Activated CD8-positive, alpha-beta T cell treated with anti-CD3 and anti-CD28 coated beads for 36 hours (primary cell): ENCODE results near the gene HLA-DOB. TPM values are rescaled to one million over a fixed set of nuclear protein-coding genes. Genes with fewer than 3 reads are reported as not detected.
A peak's percentile ranks its signal among the peaks of the same experiment; 100 is the strongest.

Source experiments
- ATAC-seq: fragments of 200-7000 bp; cut with Tn5 transposase; one replicate; pipeline ENCODE4 v1.10.0; 2021; ENCODE audit warnings: mild to moderate bottlenecking, moderate library complexity
- CTCF ChIA-PET: fragments of 350-600 bp; sonication (Branson Sonifier 250); formaldehyde crosslinking; loops from one replicate; lab custom pipeline; 2021; ENCODE audit warnings: antibody characterized with exemption; lab: Charles Lee
- POLR2A ChIA-PET: fragments of 350-600 bp; sonication (Branson Sonifier 250); formaldehyde crosslinking; loops from one replicate; lab custom pipeline; 2021; ENCODE audit warnings: antibody characterized with exemption; lab: Charles Lee
- DNase-seq: peaks from one replicate; pipeline ENCODE4 v3.0.0-alpha.2; 2020
- H3K27ac Mint-ChIP-seq: one replicate; pipeline ENCODE4 v1.8.0; 2021; ENCODE audit warnings: mild to moderate bottlenecking, mixed read lengths
- H3K27me3 Mint-ChIP-seq: one replicate; pipeline ENCODE4 v1.8.0; 2021; ENCODE audit warnings: mixed read lengths
- H3K36me3 Mint-ChIP-seq: one replicate; pipeline ENCODE4 v1.8.0; 2021; ENCODE audit warnings: low read depth, mixed read lengths
- H3K4me1 Mint-ChIP-seq: one replicate; pipeline ENCODE4 v1.8.0; 2021; ENCODE audit warnings: low read depth, mixed read lengths
- H3K4me3 Mint-ChIP-seq: one replicate; pipeline ENCODE4 v1.8.0; 2021; ENCODE audit warnings: mild to moderate bottlenecking, moderate library complexity, mixed read lengths
- H3K9me3 Mint-ChIP-seq: one replicate; pipeline ENCODE4 v1.8.0; 2021; ENCODE audit warnings: mixed read lengths
- intact Hi-C: fragments of 100-400 bp; cut with micrococcal nuclease; formaldehyde crosslinking; loops from one replicate; pipeline ENCODE4 v1.10.0; 2022
- total RNA-seq, 2 experiments: library from RNA; stranded (reverse); gene quantifications; one replicate each; pipeline ENCODE4 v1.2.3, GENCODE V29; 2021
- TF ChIP-seq, protein P1 (sequence below): fragments of 200-600 bp; IDR thresholded peaks from one replicate; pipeline ENCODE4 v1.8.0; 2022; ENCODE audit warnings: antibody characterized with exemption, mild to moderate bottlenecking

Gene HLA-DOB
- 10 to 100 TPM; 10.2 to 11.6 TPM for total RNA-seq

DNA sequence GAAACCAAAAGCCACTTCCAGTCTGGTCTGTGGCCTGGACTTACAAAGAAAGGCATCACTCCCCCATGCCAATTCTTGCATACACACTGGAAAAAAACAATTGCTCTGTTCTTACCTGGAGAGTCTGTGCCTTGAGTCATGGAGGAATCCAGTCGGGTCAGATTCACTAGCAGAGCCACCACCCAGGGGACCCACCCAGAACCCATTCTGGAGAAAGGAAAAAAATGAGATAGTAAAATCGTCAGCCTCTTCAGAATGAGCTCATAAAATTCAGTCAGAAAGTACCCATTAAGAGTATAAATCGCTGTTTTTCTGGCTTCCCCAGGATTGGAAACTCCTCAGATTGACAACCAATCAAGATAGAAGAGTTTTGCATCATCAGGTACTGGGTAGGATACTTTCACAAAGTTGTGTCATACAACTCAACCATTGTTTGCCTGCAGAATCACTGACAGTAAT, at the start of gene HLA-DOB:
Gene HLA-DOB, minus strand, starts transcription at position 257 of the 459 bp plus-strand sequence. Its CDS starts 51 bp downstream, at position 206.
- Mint-ChIP-seq H3K4me3 (no peak within 1 kb of the TSS), H3K4me1 (peaks cover 14% of the 10 kb centered on the region), H3K27me3 (no peaks in the 10 kb centered on the region), H3K36me3 (peaks cover 33% of the 10 kb centered on the region), H3K9me3 (no peaks in the 10 kb centered on the region), H3K27ac (no peak within 1 kb of the TSS)
- TF ChIP-seq, protein P1, sequence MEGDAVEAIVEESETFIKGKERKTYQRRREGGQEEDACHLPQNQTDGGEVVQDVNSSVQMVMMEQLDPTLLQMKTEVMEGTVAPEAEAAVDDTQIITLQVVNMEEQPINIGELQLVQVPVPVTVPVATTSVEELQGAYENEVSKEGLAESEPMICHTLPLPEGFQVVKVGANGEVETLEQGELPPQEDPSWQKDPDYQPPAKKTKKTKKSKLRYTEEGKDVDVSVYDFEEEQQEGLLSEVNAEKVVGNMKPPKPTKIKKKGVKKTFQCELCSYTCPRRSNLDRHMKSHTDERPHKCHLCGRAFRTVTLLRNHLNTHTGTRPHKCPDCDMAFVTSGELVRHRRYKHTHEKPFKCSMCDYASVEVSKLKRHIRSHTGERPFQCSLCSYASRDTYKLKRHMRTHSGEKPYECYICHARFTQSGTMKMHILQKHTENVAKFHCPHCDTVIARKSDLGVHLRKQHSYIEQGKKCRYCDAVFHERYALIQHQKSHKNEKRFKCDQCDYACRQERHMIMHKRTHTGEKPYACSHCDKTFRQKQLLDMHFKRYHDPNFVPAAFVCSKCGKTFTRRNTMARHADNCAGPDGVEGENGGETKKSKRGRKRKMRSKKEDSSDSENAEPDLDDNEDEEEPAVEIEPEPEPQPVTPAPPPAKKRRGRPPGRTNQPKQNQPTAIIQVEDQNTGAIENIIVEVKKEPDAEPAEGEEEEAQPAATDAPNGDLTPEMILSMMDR, result no peak
- POLR2A ChIA-PET, result no interaction called here
- CTCF ChIA-PET, result no interaction called here
- intact Hi-C loops, result no loop called here
- no peak for DNase-seq
- peak; percentile 74 for ATAC-seq

DNA sequence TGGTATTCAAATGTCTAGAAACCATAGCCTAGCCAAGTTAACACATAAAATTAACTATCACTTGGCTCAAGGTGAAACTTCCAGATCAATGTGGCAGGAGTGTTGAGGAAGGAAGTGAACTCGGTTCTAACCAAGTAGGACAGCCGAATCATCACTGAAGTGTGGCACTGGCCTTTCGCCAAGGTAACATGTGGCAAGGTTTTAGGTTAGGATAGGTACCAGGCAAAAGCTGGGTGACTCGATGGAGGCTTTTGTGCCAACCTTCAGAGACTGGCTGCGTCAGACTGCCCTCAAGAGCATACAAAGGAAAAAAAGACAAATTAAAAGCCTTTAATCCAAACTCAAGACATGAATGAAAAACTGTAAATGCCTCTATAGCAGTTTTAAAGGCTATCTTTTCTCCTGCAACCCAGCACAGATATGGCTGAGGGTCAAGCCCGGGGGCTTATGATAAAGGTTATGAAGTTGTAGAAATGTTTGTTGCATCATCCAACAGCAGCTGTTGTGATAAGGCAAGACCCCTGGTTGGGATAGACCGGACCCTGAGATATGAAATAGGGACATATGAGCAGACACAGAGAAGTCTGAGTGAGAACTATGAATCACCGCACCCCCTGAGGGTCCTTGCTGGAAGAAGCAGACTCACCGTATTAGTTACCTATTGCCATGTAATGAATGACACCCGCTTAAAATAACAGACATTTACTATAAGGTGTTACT, 49.1 kb upstream of the HLA-DOB start:
- Mint-ChIP-seq H3K27ac (peak overlapping the region; percentile 84), H3K36me3 (peaks cover 8% of the 10 kb centered on the region), H3K27me3 (no peaks in the 10 kb centered on the region), H3K9me3 (no peaks in the 10 kb centered on the region), H3K4me3 (no peak overlapping the region), H3K4me1 (peaks cover 36% of the 10 kb centered on the region)
- ATAC-seq (no peak), DNase-seq (no peak)
- TF ChIP-seq, protein P1, result no peak
- intact Hi-C loops, result loop anchor here (2.0 to 5.0 kb wide), 2 partner anchors 13 to 39 kb away; partner anchors contain the start of gene TAP1
- ChIA-PET CTCF (interaction anchor here (0.8 to 4.1 kb wide), 5 partner anchors 8 to 88 kb away, joined by 3 to 45 read pairs (median 23); partner anchors contain the start of genes HLA-DMA, PSMB8, PSMB9 and TAP1), POLR2A (interaction anchor here (1.6 to 5.9 kb wide), 5 partner anchors 8 to 27 kb away, joined by 5 to 79 read pairs (median 18); partner anchors contain the start of genes PSMB8, PSMB9, TAP1 and TAP2)

DNA sequence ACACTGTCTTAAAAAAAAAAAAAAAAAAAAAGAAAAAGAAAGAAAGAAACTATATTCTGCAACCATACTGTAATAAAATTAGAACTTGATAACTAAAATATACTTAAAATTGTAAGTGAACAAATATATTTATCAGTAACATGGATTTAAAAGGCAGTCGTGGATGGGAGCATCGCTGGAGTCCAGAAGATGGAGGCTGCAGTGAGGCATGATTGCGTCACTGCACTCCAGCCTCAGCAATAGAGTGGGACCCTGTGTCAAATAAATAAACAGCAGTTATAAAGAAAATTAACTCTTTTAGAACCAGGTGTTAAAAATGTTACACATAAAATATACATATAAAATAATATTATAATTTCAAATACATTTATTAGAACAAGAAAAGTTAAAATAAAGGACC, 45.9 kb upstream of the HLA-DOB start:
- ChIA-PET CTCF (interaction anchor here (3.8 to 12.3 kb wide), 2 partner anchors 8 to 21 kb away, joined by 23 to 400 read pairs; partner anchors contain the start of genes PSMB8, PSMB9, TAP1 and TAP2), POLR2A (interaction anchor here (1.4 to 3.9 kb wide), 3 partner anchors 8 to 24 kb away, joined by 4 to 18 read pairs (median 13); partner anchors contain the start of genes PSMB8, PSMB9, TAP1 and TAP2)
- intact Hi-C loops, result no loop called here
- ATAC-seq, result no peak
- no peaks in the 10 kb centered on the region for H3K27me3 Mint-ChIP-seq
- H3K36me3 Mint-ChIP-seq, result peaks cover 34% of the 10 kb centered on the region
- TF ChIP-seq, protein P1, result no peak
- H3K9me3 Mint-ChIP-seq, result no peaks in the 10 kb centered on the region
- H3K27ac Mint-ChIP-seq, result no peak overlapping the region
- peaks cover 56% of the 10 kb centered on the region for H3K4me1 Mint-ChIP-seq
- DNase-seq, result no peak
- H3K4me3 Mint-ChIP-seq, result no peak overlapping the region

DNA sequence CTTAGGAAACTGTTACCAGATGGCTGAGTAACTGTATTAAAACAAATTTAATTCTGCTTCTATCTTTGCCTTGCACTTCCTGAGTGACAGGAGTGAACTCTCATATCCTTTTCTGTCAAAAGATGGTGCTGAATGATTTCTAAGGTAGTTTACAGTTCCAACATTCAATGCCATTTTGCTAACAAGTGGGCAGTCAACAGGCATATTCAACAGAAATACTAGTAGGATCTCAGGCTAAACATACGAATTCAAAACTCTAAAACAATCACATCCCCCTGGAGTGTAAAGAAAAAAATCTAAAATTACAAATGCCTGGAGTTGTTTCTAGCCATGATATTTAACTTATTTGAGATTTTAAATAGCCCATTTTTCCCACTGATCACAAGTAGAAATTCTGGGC, 43.9 kb upstream of the HLA-DOB start:
- H3K9me3 Mint-ChIP-seq, result no peaks in the 10 kb centered on the region
- H3K36me3 Mint-ChIP-seq, result peaks cover 49% of the 10 kb centered on the region
- intact Hi-C loops, result no loop called here
- CTCF ChIA-PET, result interaction anchor here (1.0 to 12.3 kb wide), 4 partner anchors 7 to 124 kb away, joined by 3 to 400 read pairs (median 18); partner anchors contain the start of genes HLA-DMA, PSMB8 and TAP2
- H3K4me1 Mint-ChIP-seq, result peaks cover 51% of the 10 kb centered on the region
- TF ChIP-seq, protein P1, result no peak
- H3K4me3 Mint-ChIP-seq, result no peak overlapping the region
- no peak for DNase-seq
- H3K27me3 Mint-ChIP-seq, result no peaks in the 10 kb centered on the region
- peak overlapping the region; percentile 83 for H3K27ac Mint-ChIP-seq
- POLR2A ChIA-PET, result interaction anchor here (1.2 to 8.1 kb wide), 5 partner anchors 19 to 111 kb away, joined by 4 to 458 read pairs (median 13); partner anchors contain the start of genes BRD2, PSMB8 and TAP2
- ATAC-seq, result no peak
